GM23338 (cell line): ENCODE data around the gene CFAP299. TPM values are rescaled to one million over a fixed set of nuclear protein-coding genes. Genes with fewer than 3 reads are reported as not detected.

Experiments used
- CREB1 ChIP-seq: fragments of 250-450 bp; sonication (Bioruptor Pico); IDR thresholded peaks from 2 replicates; pipeline ENCODE4 v1.5.0; 2020; ENCODE audit warnings: low read depth, mild to moderate bottlenecking, moderate library complexity
- EZH2 ChIP-seq: fragments of 200-600 bp; sonication (generic); IDR thresholded peaks from one replicate; pipeline ENCODE4 v1.8.0; 2017; ENCODE audit warnings: antibody characterized with exemption, mild to moderate bottlenecking, low read depth; ENCODE audit not compliant: unreplicated experiment
- EZH2phosphoT487 ChIP-seq: fragments of 200-600 bp; sonication (generic); IDR thresholded peaks from one replicate; pipeline ENCODE4 v1.8.1; 2018; ENCODE audit warnings: antibody characterized with exemption; ENCODE audit not compliant: unreplicated experiment
- JUNB ChIP-seq: IDR thresholded peaks from one replicate; pipeline ENCODE4 v1.6.1; 2016; ENCODE audit warnings: antibody characterized with exemption; ENCODE audit not compliant: unreplicated experiment
- NANOG ChIP-seq: IDR thresholded peaks from 2 replicates; pipeline ENCODE4 v1.6.1; 2016; ENCODE audit warnings: antibody characterized with exemption, borderline replicate concordance
- STAT1 ChIP-seq: IDR thresholded peaks from one replicate; pipeline ENCODE4 v1.6.1; 2016; ENCODE audit warnings: antibody characterized with exemption; ENCODE audit not compliant: unreplicated experiment
- ZNF114 ChIP-seq: fragments of 250-450 bp; sonication (Bioruptor Pico); IDR thresholded peaks from 2 replicates; pipeline ENCODE4 v1.5.0; 2020; ENCODE audit warnings: mild to moderate bottlenecking, moderate library complexity
- ZNF331 ChIP-seq: fragments of 250-450 bp; sonication (Bioruptor Pico); IDR thresholded peaks from 2 replicates; pipeline ENCODE4 v1.5.0; 2020; ENCODE audit warnings: low read depth, mild to moderate bottlenecking, moderate library complexity
- polyA plus RNA-seq: library from polyadenylated mRNA; unstranded; fragments of >200 nt; fragmentation: Nextera tagmentation; extraction: Ambion mirVana; gene quantifications from 2 replicates; pipeline ENCODE4 v1.2.1, GENCODE V29; 2016
- total RNA-seq: library from RNA; depleted of rRNA; stranded (reverse); fragments of >200 nt; shearing (Covaris generic); gene quantifications from 2 replicates; pipeline ENCODE4 v1.2.3, GENCODE V29; 2014
- TF ChIP-seq, protein P1 (sequence below): fragments of 250-450 bp; sonication (Bioruptor Pico); IDR thresholded peaks from 2 replicates; pipeline ENCODE4 v1.5.0; 2020; ENCODE audit warnings: mild to moderate bottlenecking, moderate library complexity
- TF ChIP-seq, protein P2 (sequence below), 2 experiments: fragments of 200-600 bp in 1 of 2; sonication (generic) in 1 of 2; conservative IDR thresholded peaks; 2 replicates each; pipeline versions ENCODE4 v1.5.1 to v1.6.1; 2016 to 2017; ENCODE audit warnings: antibody characterized with exemption in 2 of 2, low read depth in 2 of 2, mild to moderate bottlenecking in 2 of 2, moderate library complexity in 1 of 2
- TF ChIP-seq, protein P3 (sequence below): IDR thresholded peaks from 2 replicates; pipeline ENCODE4 v1.6.1; 2016; ENCODE audit warnings: antibody characterized with exemption

The CFAP299 gene
- total and polyA plus RNA-seq, 2 experiments from 2014 or later = not detected

DNA sequence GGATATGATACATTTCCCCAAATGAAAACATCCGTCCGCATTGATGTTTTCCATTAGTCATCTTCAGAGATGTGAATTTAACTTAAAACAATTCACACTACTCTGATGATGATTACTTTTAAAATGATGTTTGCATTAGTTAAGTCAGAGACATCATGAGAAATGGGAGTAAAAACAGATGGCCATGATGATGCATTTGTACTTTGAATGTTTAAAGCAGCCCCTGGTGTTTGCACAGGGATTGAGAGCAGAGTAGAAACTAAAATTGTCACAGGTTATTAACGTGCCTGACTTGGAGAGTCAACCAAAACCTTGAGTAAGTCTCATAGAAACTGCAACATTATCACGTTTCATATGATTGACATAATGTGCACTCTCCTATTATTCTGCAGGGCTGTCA, 117.2 kb downstream of the CFAP299 start (continued):
- TF ChIP-seq, protein P1, sequence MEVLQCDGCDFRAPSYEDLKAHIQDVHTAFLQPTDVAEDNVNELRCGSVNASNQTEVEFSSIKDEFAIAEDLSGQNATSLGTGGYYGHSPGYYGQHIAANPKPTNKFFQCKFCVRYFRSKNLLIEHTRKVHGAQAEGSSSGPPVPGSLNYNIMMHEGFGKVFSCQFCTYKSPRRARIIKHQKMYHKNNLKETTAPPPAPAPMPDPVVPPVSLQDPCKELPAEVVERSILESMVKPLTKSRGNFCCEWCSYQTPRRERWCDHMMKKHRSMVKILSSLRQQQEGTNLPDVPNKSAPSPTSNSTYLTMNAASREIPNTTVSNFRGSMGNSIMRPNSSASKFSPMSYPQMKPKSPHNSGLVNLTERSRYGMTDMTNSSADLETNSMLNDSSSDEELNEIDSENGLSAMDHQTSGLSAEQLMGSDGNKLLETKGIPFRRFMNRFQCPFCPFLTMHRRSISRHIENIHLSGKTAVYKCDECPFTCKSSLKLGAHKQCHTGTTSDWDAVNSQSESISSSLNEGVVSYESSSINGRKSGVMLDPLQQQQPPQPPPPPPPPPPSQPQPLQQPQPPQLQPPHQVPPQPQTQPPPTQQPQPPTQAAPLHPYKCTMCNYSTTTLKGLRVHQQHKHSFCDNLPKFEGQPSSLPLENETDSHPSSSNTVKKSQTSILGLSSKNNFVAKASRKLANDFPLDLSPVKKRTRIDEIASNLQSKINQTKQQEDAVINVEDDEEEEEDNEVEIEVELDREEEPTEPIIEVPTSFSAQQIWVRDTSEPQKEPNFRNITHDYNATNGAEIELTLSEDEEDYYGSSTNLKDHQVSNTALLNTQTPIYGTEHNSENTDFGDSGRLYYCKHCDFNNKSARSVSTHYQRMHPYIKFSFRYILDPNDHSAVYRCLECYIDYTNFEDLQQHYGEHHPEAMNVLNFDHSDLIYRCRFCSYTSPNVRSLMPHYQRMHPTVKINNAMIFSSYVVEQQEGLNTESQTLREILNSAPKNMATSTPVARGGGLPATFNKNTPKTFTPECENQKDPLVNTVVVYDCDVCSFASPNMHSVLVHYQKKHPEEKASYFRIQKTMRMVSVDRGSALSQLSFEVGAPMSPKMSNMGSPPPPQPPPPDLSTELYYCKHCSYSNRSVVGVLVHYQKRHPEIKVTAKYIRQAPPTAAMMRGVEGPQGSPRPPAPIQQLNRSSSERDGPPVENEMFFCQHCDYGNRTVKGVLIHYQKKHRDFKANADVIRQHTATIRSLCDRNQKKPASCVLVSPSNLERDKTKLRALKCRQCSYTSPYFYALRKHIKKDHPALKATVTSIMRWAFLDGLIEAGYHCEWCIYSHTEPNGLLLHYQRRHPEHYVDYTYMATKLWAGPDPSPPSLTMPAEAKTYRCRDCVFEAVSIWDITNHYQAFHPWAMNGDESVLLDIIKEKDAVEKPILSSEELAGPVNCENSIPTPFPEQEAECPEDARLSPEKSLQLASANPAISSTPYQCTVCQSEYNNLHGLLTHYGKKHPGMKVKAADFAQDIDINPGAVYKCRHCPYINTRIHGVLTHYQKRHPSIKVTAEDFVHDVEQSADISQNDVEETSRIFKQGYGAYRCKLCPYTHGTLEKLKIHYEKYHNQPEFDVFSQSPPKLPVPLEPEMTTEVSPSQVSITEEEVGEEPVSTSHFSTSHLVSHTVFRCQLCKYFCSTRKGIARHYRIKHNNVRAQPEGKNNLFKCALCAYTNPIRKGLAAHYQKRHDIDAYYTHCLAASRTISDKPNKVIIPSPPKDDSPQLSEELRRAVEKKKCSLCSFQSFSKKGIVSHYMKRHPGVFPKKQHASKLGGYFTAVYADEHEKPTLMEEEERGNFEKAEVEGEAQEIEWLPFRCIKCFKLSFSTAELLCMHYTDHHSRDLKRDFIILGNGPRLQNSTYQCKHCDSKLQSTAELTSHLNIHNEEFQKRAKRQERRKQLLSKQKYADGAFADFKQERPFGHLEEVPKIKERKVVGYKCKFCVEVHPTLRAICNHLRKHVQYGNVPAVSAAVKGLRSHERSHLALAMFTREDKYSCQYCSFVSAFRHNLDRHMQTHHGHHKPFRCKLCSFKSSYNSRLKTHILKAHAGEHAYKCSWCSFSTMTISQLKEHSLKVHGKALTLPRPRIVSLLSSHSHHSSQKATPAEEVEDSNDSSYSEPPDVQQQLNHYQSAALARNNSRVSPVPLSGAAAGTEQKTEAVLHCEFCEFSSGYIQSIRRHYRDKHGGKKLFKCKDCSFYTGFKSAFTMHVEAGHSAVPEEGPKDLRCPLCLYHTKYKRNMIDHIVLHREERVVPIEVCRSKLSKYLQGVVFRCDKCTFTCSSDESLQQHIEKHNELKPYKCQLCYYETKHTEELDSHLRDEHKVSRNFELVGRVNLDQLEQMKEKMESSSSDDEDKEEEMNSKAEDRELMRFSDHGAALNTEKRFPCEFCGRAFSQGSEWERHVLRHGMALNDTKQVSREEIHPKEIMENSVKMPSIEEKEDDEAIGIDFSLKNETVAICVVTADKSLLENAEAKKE = no peak
- no peak for TF ChIP-seq ZNF331 (CRISPR knock-in tag)
- no peak for TF ChIP-seq EZH2phosphoT487
- no peak for TF ChIP-seq EZH2
- TF ChIP-seq NANOG = no peak
- no peak for TF ChIP-seq STAT1
- TF ChIP-seq, protein P2, sequence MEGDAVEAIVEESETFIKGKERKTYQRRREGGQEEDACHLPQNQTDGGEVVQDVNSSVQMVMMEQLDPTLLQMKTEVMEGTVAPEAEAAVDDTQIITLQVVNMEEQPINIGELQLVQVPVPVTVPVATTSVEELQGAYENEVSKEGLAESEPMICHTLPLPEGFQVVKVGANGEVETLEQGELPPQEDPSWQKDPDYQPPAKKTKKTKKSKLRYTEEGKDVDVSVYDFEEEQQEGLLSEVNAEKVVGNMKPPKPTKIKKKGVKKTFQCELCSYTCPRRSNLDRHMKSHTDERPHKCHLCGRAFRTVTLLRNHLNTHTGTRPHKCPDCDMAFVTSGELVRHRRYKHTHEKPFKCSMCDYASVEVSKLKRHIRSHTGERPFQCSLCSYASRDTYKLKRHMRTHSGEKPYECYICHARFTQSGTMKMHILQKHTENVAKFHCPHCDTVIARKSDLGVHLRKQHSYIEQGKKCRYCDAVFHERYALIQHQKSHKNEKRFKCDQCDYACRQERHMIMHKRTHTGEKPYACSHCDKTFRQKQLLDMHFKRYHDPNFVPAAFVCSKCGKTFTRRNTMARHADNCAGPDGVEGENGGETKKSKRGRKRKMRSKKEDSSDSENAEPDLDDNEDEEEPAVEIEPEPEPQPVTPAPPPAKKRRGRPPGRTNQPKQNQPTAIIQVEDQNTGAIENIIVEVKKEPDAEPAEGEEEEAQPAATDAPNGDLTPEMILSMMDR (conservative IDR thresholded peaks at IDR 0.05; ENCODE audit: low read depth in 2 of 2) = no peak
- TF ChIP-seq ZNF114 (CRISPR knock-in tag) = no peak
- TF ChIP-seq JUNB = no peak
- TF ChIP-seq CREB1 (CRISPR knock-in tag) = no peak
- TF ChIP-seq, protein P3, sequence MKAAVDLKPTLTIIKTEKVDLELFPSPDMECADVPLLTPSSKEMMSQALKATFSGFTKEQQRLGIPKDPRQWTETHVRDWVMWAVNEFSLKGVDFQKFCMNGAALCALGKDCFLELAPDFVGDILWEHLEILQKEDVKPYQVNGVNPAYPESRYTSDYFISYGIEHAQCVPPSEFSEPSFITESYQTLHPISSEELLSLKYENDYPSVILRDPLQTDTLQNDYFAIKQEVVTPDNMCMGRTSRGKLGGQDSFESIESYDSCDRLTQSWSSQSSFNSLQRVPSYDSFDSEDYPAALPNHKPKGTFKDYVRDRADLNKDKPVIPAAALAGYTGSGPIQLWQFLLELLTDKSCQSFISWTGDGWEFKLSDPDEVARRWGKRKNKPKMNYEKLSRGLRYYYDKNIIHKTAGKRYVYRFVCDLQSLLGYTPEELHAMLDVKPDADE = no peak
